Inferior parietal cortex (tissue), 1 donor: ENCODE results near the gene CBLB.
"Not testable (repeated sequence)": the region's sequence is repeated elsewhere in the genome, so short reads cannot be mapped to it uniquely, and the experiment has no call there.

Experiments used
- DNase-seq: peaks from one replicate; pipeline ENCODE4 v3.0.0-alpha.2; 2016; ENCODE audit errors: extremely low spot score

CBLB gene

DNA sequence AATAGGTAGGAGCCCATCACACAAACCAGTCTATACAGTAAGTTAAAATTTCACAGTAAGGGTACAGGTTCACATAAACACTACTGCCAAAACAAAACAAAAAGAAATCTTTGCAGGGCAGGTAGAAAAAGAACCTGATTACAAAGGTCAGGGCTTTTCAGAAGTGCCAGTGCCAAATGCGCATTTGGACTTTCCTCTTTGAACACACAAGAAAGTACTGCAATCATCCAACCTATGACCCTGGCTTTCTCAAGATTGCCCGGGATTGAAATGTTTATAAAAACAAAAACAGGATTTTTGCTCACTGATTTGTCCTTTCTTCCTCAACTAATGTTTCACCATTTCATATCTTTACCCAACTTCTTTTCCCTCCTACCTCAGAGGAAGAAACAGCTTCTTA lies 47.4 kb downstream of the CBLB start:
- no peak for DNase-seq

DNA sequence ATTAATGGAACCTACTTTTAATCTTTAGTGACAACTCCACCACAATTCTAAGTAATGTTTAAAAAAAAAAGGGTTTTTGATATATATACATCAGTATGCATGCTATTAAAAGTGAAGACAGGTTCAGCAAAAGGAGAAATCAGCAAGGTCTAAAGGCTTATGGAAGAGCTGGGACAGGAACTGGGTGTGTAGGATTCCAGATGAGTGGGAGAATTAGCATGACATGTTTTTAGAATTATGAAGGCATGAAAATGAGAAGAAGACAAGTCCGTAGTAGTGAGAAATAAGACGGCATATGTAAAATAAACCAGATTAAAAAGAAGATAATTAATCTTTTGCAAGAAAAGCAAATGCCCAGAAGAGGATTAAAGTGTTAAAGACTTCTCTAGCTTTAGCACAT lies 52.0 kb downstream of the CBLB start:
- DNase-seq = no peak

DNA sequence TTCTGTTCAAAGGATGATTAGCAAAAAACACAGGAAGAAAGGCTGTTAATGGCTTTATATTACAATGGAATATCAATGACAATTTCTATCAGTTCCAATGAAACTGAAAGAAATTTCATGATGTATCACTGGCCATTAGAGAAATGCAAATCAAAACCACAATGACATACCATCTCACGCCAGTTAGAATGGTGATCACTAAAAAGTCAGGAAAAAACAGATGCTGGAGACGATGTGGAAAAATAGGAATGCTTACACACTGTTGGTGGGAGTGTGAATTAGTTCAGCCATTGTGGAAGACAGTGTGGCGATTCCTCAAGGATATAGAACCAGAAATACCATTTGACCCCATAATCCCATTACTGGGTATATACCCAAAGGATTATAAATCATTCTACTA lies 53.5 kb downstream of the CBLB start:
- not testable (repeated sequence) for DNase-seq

DNA sequence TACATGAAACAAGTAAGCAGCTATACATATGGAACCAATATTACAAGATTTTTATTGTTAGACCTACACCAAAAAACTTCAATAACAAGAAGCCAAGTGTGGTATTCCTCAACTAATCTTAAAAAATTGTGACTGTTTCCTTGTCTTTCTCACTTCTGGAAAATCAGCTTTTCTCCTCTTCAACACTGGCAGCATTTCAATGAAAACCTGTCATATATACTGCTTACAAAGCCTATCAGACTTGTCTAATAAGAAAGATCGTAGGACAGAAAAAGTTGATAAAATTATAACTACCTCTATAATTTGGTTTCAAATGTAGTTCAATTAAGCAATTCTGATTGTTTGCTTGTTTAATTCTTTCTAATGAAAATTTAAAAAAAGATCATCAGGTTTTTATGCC lies 55.1 kb downstream of the CBLB start:
- no peak for DNase-seq

DNA sequence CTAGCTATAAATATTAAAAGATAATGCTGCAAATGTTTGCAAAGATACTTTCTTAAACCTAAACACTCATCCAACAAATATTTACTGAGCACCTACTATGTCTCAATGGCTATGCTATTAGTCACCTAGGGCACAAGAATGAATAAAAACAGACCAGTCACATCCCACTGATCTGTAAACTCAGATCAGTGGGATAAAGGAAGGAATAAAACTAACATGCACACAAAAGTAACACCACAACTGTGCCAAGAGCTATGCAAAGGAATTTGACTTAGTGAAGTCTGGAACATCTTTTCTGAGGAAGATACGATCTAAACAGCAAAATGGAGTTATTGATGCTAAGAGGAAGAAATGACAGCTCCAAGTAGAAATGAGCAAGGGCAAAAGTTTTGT lies 56.6 kb downstream of the CBLB start:
- no peak for DNase-seq

DNA sequence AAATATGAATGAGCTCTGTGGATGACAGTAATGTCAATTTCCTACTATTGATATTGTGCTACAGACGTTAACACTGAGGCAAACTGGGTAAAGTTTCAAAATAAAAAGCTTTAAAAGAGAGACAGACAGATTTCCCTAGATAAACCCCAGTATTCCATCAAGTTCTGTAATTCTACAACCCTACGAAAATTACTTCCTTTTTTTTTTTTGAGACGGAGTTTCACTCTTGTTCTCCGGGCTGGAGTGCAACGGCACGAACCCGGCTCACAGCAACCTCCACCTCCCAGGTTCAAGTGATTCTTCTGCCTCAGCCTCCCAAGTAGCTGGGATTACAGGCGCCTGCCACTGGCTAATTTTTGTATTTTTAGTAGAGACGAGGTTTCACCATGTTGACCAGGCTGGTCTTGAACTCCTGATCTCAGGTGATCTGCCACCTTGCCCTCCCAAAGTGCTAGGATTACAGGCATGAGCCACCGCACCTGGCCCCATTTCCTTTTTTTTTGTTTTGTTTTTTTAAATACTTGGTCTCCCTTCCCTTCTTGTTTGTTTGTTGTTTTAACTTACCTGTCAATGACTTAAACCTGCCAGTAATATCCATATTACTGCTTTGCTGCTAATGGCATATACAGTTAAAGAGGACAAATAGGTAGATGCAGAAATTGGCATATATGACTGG lies 57.2 kb downstream of the CBLB start:
- no peak for DNase-seq

DNA sequence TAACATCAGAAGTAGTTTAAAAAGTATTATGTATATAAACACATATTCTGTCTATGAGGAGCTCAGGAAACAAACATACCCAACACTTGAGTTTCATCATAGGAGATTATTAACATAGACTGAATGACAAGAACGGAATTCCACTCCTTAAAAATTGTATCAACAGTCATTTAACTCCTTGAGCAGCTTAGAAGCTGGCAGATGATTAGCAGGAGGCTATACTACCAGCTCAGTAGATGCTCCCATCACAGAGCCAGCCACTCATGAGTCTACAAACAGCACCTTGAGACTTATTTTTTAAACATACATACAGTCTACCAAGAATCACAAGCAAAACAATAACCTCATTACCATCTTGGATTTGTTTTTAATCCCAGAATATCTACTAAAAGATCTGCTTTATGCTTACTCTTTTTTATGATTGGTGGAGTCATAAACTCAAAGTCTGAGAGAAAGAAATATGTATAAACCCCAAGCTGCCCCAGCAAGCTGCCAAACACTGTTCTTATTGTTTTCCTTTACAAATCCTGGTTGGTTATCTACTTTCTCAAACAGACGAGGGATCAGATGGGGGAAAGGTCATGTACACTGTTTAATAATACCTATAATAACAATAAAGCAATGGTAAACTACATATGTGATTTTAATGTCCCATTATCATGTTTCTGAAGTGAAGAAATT lies 59.5 kb downstream of the CBLB start:
- no peak for DNase-seq

DNA sequence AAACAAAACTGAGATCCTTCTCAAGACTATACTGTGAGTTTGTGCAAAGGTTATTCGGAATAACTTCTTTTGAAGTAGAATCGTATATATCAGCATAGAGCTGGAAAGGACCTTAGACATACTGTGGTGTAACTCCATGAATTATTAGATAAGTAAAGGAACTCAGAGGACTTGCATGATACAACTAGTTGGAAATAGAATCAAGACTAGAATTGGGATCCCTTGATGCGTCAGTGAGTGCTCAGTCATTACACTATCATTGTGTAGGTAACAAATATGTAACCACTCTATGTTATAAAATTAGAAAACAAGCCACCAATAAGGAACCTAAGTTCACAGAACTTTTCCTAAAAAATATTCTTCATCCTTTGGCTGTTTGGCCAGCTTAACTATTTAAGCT lies 61.1 kb downstream of the CBLB start:
- DNase-seq = no peak

DNA sequence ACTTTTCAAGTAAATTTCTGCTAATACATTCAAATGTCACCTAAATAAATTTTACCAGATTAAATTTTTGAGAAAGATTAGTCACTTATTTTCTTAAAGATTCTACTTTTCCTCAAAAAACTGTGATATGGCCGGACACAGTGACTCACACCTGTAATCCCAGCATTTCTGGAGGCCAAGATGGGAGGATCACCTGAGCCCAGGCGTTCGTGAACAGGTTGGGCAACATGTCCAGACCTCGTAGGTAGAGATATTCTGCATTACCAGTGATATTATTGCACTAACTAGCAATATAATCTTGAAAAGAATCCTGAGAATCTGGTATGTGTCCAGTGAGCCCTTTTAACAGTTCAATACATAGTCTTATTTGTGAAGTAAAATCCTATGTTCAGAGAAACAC lies 61.7 kb downstream of the CBLB start:
- no peak for DNase-seq

DNA sequence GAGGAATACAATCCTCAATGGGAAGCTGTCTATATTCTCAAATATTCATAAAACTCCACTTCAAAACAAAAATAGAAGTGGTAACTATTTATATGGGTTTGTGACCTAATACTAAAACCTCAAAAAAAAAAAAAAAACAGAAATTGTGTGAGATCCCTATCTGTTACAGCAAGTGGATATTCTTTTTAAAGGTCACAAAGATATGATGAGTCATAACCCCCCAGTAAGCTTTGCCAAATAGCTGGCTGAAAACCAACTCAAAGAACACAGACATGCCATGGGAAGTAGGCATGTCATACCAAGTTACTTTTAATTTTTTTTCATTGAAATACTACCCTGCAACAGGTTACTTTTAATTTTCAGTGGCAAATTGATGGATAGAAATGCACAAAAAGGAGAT lies 62.5 kb downstream of the CBLB start:
- no peak for DNase-seq

DNA sequence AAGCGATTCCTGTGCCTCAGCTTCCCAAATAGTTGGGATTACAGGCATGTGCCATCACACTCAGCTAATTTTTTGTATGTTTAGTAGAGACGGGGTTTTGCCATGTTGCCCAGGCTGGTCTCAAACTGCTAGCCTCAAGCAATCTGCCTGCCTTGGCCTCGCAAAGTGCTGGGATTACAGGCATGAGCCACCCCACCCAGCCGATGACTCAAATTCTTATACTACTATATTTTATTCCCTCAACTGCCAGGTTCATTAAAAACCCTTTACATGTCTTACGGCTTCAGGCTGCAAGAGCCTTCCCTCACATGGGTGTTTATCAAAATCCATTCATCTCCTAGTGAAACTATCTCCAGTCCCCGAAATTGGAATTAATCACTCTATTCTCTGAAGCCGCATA lies 63.4 kb downstream of the CBLB start:
- DNase-seq = no peak

DNA sequence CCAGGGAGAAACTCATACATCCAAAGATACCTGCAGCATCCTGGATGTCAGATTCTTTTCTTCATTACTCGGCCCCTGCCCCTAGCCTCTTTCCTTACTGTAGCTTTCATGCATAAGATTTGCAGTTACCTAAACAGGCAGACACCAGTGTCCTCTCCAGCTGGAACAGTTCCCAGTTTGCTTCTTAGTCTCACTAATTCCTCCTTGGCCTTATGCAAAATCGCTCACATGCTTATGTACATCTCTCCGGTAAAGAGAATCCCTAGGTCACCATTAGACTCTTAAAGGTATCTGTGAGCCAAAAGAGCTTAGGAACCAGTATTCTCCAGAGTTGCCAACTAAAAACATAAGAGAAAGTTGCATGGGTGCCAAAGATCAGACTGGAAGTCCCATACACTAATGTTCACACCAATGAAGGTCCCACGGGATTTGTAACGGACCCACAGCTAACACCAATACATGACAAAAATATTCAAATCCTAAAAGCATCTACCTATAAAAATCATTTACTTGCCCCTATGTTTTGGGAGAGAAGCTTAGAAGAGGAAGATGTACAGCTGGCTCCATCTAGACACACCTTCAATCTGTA lies 66.6 kb downstream of the CBLB start:
- DNase-seq = no peak

DNA sequence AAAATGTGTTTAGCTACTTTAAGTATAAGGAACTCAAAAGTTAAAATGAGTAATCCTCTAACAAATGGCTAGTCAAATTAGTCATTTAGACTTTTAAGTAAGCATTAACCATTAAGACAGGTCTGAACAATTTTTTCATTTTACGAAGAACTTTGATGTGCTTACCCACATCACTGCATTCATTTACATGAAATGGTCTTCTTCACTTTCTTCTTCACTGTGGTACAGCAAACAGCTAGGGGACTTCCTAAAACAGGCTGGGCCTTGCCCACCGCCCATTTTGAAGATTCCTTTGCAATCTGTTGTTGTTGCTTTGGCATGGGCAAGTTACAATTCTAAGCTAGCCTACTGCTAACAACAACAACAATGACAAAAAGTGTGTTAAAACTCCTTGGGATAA lies 67.4 kb downstream of the CBLB start:
- DNase-seq = no peak

DNA sequence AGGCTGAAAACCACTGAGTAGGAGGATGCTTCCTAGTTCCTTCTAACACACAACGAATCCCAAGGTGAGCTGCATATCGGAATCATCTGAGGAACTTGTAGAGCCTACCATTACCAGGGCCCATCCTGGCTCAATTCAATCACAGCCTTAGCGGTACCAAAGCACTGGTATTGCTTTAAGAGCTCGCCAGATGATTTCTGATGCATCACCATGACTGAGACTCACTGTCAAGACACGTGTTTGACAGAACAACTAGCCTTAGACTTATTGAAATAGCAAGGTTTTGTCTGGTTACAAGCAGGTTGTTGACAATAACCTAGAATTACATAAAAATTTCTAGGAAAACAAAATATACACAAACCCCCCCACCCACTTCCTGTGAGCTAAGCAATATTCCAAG lies 68.5 kb downstream of the CBLB start:
- DNase-seq = no peak

DNA sequence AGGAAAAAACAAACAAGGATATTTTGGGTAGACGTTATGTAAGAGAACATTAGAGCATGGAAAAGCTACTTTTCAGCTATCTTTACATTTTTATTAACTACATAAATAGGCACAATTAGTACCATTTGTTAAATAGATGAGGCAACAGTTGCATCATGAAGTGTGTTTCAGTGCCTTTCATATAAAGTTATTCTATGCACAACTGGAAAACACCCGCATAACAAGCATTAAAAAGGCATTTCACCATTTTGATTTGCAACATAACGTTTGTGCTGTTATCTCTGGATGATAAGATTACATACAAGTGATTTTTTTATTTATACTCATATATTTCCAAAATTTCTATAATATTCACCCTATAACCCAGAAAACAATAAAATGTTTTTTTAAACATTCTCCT lies 69.5 kb downstream of the CBLB start:
- DNase-seq = no peak

DNA sequence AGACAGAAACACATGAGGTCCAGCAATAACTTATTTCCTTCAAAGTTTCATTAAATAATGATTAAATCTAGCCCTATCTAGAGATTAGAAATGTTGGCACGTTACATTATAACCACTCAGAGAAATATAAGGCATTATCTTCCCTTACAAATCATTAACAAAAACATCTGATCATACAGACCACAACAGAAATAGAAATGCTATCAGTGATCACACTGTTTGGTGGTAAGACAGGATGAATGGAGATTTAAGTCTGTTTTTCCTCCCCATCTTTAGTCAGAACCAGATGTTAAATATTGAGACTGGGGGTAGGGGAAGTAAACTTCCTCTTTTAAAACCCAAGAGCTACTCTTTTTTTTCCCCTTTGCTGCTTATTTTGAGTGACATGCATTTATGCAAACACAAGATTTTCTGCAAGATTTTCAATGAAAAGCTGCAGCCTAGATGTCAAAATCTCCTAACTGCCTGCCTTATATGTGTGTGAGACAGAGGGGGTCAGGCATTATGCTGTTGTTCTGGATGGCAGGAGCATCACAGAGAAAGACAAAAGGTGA lies 70.4 kb downstream of the CBLB start:
- no peak for DNase-seq

DNA sequence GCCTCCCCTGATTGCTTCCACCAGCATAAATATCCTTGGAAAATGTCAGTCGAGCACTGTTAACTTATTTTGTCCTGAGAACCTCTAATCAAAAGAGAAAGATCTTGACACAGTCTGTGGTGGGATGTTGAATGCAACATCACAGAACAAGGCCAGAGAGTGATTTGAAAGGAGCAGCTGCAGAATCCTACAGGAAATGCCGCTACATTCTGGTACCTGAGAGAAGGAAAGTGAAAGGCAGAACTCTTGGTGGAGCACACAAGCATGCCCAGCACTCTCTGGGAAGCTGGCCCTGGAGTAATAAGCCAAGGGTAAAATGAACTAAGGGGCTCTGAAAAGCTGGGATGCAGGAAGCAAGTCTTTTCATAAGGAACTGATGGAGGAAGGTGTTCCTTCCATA lies 75.8 kb downstream of the CBLB start:
- no peak for DNase-seq

DNA sequence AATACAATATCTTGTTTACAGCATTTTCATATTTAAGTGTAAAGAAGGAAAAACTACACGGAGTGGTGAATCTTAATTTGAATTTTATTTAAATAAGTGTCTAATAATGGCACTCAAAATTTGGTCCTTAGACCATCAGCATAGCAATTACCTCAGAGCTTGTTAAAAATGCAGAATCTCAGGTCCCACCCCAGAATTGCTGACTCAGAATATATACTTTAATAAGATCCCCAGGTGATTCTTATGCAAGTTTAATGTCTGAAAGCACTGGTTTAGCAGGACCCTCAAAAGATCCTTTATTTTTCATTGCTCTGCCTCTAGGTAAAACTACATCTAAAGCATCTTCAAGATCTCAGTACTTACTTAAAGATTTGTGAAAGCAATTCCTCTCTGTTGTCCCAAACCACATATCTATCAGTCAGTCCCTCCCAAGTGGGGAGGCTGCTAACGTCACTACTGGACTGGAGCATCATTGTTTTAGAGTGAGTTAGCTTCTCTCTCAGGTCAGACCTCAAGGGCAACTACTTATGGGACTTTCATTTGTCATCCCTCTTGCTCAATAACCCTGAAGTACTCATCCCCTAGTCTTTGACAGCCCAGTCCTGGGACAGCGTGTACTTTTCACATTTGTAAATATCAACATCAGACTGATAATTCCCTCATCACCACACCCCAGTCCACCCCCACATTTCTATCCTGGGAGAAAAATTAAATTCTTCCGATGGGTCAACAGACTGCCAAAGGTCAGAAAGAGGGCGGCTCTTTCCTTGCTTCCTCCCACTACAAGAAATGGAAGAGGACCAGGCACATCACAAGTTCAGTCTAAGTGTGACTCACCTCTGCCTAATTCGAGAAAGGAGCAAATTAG lies 76.7 kb downstream of the CBLB start:
- DNase-seq = no peak

DNA sequence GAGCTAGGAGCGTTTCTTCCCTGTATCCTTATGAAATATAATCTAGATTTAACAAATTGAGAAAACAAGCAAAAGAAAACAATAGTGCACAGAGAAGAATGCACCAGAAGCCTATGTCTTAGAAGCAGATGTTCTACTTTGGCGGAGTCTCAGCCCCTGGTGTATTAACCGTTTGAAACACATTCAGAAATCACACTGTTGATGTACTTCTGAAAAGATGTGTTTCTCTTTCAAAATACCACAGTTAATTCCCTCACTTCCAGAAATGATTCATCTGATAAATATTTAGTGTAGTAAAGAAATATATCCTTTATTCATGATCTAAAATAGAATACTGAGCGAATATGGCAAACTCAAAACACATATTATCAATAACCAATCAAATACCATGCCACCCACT lies 77.7 kb downstream of the CBLB start:
- no peak for DNase-seq

DNA sequence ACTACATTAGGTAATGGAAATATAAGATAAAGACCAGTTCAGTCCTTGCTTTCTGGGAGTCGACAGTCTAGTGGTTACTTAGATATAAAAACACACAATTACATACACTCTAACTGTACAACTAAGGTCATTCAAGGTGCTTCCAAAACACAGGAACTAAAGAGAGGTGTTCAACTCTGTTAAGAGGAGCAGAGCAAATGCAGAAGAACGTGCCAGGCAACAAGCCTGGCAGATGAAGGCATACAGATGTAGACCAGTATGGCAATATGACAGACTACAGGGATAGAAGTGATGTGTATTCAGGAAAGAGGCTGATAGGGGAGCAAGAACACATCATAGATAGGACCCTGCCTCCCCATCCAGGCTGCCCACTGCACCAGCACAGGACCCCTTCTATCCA lies 78.3 kb downstream of the CBLB start:
- no peak for DNase-seq

DNA sequence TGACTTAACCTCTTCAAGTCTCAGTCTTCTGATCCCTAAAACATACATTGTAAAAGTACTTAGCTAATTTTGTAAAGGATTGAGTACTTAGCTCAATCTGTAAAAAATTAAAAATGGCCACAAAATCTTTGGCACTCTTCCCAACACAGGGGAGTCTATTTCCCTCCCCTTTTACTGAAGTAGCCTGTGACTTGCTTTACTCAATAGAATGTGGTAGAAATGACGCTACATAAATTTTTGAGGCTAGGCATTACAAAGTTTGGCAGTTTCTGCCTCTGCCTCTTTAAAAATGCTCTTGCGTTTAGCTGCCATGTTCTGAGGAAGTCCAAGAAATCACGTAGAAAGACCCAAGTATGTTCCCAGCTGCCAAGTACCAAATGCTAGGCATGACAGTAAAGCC lies 80.2 kb downstream of the CBLB start:
- DNase-seq = no peak

DNA sequence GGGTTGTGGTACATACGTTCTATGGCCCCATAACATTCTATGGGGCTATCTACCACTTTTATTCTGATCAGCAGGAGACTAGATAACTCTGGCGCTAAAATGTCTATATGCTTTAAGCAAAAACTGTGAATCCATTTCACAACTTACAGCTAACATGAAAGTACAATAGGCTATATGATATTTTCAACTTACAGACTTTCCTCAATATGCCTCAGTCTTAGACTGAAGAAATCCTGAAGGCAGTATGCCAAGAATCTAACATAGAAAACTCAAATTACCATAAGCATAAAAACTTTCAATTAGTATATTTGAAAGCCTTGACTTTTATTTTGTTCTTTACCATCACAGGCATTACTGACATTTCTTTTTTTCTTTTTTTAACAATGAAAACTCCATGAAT lies 81.4 kb downstream of the CBLB start:
- DNase-seq = no peak
